Prostate gland (tissue), 2 donors: ENCODE data around the gene EPS8. TPM values are rescaled to one million over a fixed set of nuclear protein-coding genes. Genes with fewer than 3 reads are reported as not detected.

Experiments
- DNase-seq: peaks from one replicate; pipeline ENCODE4 v3.0.0-alpha.2; 2019; ENCODE audit warnings: low spot score
- H3K27ac ChIP-seq, 2 donors: fragments of 200-600 bp; sonication (generic); 2 replicates each; pipeline ENCODE4 v1.5.1; 2017 to 2019
- H3K27me3 ChIP-seq: fragments of 200-600 bp; sonication (generic); replicated peaks from 2 replicates; pipeline ENCODE4 v1.5.1; 2019; ENCODE audit not compliant: insufficient read depth
- H3K36me3 ChIP-seq, 2 donors: fragments of 200-600 bp; sonication (generic); 1 replicate in 1 of 2; 2 replicates in 1 of 2; pipeline versions ENCODE4 v1.5.1 to v1.8.1; 2017 to 2019
- H3K4me1 ChIP-seq: fragments of 200-600 bp; sonication (generic); replicated peaks from 2 replicates; pipeline ENCODE4 v1.5.1; 2019
- H3K4me3 ChIP-seq, 2 donors: fragments of 200-600 bp; sonication (generic); 2 replicates each; pipeline ENCODE4 v1.5.1; 2017 to 2019
- H3K9me3 ChIP-seq: fragments of 200-600 bp; sonication (generic); 2 replicates; pipeline ENCODE4 v1.5.1; 2017
- POLR2A ChIP-seq: fragments of 450-650 bp; IDR thresholded peaks from one replicate; pipeline ENCODE4 v1.6.1; 2016; ENCODE audit warnings: antibody characterized with exemption, mild to moderate bottlenecking
- POLR2AphosphoS5 ChIP-seq: sonication (generic); formaldehyde crosslinking; IDR thresholded peaks from one replicate; pipeline ENCODE4 v1.6.1; 2017; ENCODE audit warnings: antibody characterized with exemption
- WGBS: methylation state at CpG from one replicate; pipeline ENCODE4 v1.1.5; 2018; 5-methylcytosine and 5-hydroxymethylcytosine counted together
- intact Hi-C: fragments of 100-400 bp; cut with DNase I; formaldehyde crosslinking; loops from one replicate; pipeline ENCODE4 v1.14.2; 2022
- total RNA-seq, 2 donors: library from RNA; depleted of rRNA; stranded (reverse); fragments of >200 nt; gene quantifications; one replicate each; pipeline ENCODE4 v1.1.0, GENCODE V29; 2016
- TF ChIP-seq, protein P1 (sequence below), 4 experiments: fragments of 200-600 bp in 2 of 4; fragments of 450-650 bp in 2 of 4; sonication (generic) in 2 of 4; IDR thresholded peaks; 1 replicate in 3 of 4; 2 replicates in 1 of 4; pipeline ENCODE4 v1.5.1; 2016 to 2019; ENCODE audit warnings: antibody characterized with exemption in 4 of 4, mild to moderate bottlenecking in 2 of 4, moderate library complexity in 2 of 4

The EPS8 gene
- total RNA-seq, 2 donors from 2014 or later: 47.5 to 67.4 TPM

DNA sequence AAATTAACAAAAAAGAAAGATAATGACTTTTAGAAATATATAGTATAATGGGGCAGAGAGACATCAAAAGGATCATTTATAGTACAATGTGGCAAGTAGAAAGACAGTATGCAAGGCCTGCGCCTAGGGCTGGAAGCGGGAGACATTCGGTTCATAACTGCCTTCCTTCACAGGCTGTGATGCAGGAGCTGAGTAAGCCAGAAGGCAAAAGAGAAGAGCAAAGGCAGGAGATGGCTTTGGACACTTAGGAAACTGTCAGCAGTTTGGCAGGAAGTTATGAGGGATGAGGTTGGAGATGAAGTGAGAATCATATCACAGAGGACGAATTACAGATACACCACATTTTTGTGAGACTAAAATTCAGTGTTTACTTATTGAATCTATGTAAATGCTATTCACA, 97.8 kb downstream of the EPS8 start:
- intact Hi-C loops: loop anchor here (10.0 kb wide), 1 partner anchor 93 kb away; the partner anchor contains the start of gene EPS8
- no peak overlapping the region for H3K4me3 ChIP-seq
- H3K27me3 ChIP-seq: no peaks in the 10 kb centered on the region
- 92% methylated on average over 4 of the region's 4 CpGs for WGBS
- no peaks in the 10 kb centered on the region for H3K36me3 ChIP-seq
- no peak for DNase-seq
- no peak overlapping the region for H3K27ac ChIP-seq
- H3K4me1 ChIP-seq: no peaks in the 10 kb centered on the region
- H3K9me3 ChIP-seq: no peaks in the 10 kb centered on the region
- TF ChIP-seq POLR2A: no peak
- TF ChIP-seq POLR2AphosphoS5: no peak
- TF ChIP-seq, protein P1, sequence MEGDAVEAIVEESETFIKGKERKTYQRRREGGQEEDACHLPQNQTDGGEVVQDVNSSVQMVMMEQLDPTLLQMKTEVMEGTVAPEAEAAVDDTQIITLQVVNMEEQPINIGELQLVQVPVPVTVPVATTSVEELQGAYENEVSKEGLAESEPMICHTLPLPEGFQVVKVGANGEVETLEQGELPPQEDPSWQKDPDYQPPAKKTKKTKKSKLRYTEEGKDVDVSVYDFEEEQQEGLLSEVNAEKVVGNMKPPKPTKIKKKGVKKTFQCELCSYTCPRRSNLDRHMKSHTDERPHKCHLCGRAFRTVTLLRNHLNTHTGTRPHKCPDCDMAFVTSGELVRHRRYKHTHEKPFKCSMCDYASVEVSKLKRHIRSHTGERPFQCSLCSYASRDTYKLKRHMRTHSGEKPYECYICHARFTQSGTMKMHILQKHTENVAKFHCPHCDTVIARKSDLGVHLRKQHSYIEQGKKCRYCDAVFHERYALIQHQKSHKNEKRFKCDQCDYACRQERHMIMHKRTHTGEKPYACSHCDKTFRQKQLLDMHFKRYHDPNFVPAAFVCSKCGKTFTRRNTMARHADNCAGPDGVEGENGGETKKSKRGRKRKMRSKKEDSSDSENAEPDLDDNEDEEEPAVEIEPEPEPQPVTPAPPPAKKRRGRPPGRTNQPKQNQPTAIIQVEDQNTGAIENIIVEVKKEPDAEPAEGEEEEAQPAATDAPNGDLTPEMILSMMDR (IDR thresholded peaks at IDR 0.05): no peak

DNA sequence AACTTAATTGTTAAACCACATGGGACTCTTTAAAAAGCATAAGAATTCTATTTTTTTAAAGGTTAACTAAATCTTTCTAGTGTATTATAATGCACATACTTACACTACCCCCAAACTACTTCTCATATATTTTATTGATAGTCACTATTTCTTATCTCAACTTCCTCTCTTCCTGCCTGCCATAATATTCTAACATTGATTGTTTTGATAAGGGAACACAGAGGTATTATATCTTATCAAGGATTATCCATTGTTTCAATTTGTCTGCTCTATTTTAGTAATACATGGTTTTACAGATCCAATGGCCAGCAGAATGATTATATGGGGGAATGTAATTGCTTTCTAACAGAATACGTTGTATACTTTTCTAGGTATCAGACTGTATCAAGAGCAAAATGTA, 98.9 kb downstream of the EPS8 start:
- Histone ChIP-seq H3K9me3 (no peaks in the 10 kb centered on the region), H3K36me3 (no peaks in the 10 kb centered on the region), H3K27me3 (no peaks in the 10 kb centered on the region), H3K27ac (no peak overlapping the region), H3K4me3 (no peak overlapping the region), H3K4me1 (no peaks in the 10 kb centered on the region)
- intact Hi-C loops: loop anchor here (10.0 kb wide), 1 partner anchor 94 kb away; the partner anchor contains the start of gene EPS8
- no peak for DNase-seq
- TF ChIP-seq POLR2A: no peak
- no peak for TF ChIP-seq POLR2AphosphoS5
- TF ChIP-seq, protein P1 (IDR thresholded peaks at IDR 0.05): no peak
- 73% methylated on average over 1 of the region's 1 CpG for WGBS

DNA sequence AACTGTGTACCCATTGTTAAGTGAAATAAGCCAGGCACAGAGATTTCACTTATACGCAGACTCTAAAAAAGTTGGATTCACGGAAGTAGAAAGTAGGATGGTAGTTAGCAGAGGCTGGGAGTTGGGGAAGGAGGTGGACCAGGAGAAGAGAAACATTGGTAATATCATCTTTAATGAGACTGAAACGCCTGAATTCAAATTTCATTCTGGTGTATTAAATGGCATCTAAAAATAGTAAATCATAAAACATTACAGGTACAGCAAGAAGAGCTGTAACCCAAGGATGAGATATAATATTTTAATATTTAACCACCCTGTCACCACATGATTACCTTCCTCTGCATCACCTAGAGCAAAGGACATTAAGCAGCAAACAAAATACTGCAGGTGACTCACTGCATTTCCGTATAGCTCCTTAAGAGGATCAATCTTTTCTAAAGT, 99.4 kb downstream of the EPS8 start:
- Histone ChIP-seq H3K27me3 (no peaks in the 10 kb centered on the region), H3K9me3 (no peaks in the 10 kb centered on the region), H3K4me3 (no peak overlapping the region), H3K4me1 (no peaks in the 10 kb centered on the region), H3K36me3 (no peaks in the 10 kb centered on the region), H3K27ac (no peak overlapping the region)
- TF ChIP-seq, protein P1 (IDR thresholded peaks at IDR 0.05): no peak
- TF ChIP-seq POLR2AphosphoS5: no peak
- no peak for TF ChIP-seq POLR2A
- DNase-seq: no peak
- WGBS: 70% methylated on average over 4 of the region's 4 CpGs
- intact Hi-C loops: loop anchor here (10.0 kb wide), 2 partner anchors 55 to 95 kb away; partner anchors contain the start of gene EPS8

DNA sequence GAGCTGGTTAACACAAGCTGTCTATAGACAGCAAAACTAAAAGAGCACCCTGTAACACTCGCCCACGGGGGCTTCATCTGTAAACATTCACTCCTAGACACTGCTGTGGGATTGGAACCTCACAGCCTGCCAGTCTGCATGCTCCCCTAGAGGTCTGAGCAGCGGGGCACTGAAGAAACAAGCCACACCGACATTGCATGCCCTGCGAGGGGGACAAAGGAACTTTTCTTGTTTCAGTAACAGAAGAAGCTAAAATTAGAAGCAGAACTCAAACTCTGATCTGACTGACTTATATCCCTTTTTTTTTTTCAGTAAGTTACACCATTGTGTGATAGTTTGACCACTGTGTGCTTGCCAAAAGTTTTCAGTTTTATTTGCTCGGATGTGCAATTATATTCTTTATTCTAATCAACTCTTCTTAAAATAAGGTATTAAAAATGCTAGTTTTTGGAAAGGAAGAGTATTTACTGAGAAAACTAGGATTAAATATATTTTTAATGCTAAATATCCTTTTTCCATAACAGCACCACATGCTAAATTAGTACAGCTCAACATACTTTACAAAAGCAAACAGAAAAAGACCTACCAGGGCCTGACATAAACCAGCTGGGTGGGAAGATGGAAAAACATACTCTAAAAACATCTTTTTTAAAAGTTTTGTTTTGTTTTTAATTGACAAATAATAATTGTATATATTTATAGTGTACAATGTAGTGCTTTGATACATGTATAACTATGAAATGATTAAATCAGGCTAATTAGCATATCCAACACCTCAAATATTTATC, 100.2 kb downstream of the EPS8 start:
- H3K9me3 ChIP-seq: no peaks in the 10 kb centered on the region
- WGBS: 46% methylated on average over 6 of the region's 6 CpGs
- H3K27me3 ChIP-seq: no peaks in the 10 kb centered on the region
- intact Hi-C loops: loop anchor here (10.0 kb wide), 1 partner anchor 54 kb away; no protein-coding TSS in a partner anchor
- no peak for TF ChIP-seq POLR2A
- TF ChIP-seq POLR2AphosphoS5: no peak
- TF ChIP-seq, protein P1 (IDR thresholded peaks at IDR 0.05): no peak
- H3K4me3 ChIP-seq: no peak overlapping the region
- no peaks in the 10 kb centered on the region for H3K4me1 ChIP-seq
- DNase-seq: no peak
- no peaks in the 10 kb centered on the region for H3K36me3 ChIP-seq
- no peak overlapping the region for H3K27ac ChIP-seq
